ENCODE measurements around the gene TNPO3. TPM values are rescaled to one million over a fixed set of nuclear protein-coding genes. Genes with fewer than 3 reads are reported as not detected.

TNPO3 gene
- total RNA-seq, 2 donors from 2014 or later, result 15.8 to 23.9 TPM

GRCh38 chr7:128939075-128939860 is 115.6 kb downstream of the TNPO3 start:
- DNase-seq (peak in 1 of 4 donors; percentile 34), ATAC-seq (no peak)
- Histone ChIP-seq H3K9me3 (no peaks in the 10 kb centered on the region), H3K36me3 (replicated peaks in 1 of 2; ENCODE audit: insufficient read depth in 1 of 2, low read depth in 2 of 2) (no peaks in the 10 kb centered on the region), H3K27me3 (no peaks in the 10 kb centered on the region), H3K27ac (peak overlapping the region in 1 of 4 donors; percentile 58), H3K4me1 (peaks cover 13% of the 10 kb centered on the region), H3K4me3 (no peak overlapping the region)
- no peak for TF ChIP-seq CTCF (IDR thresholded peaks at IDR 0.05)
- peak in 1 of 3 donors; percentile 13 for TF ChIP-seq POLR2A (IDR thresholded peaks at IDR 0.05)
- intact Hi-C loops (cut with DNase I), result no loop called here
- WGBS, 2 donors, result 20 to 46% methylated on average over 1 to 6 of the region's 7 CpGs

- ATAC-seq (peak; percentile 4), DNase-seq (peak in 1 of 4 donors; percentile 35)
- TF ChIP-seq CTCF (IDR thresholded peaks at IDR 0.05), result no peak
- no peak for TF ChIP-seq POLR2A (IDR thresholded peaks at IDR 0.05)
- Histone ChIP-seq H3K4me3 (peak overlapping the region; percentile 52 to 80), H3K27ac (peak overlapping the region in 2 of 4 donors; percentile 23 to 61), H3K9me3 (no peaks in the 10 kb centered on the region), H3K36me3 (replicated peaks in 1 of 2; ENCODE audit: insufficient read depth in 1 of 2, low read depth in 2 of 2) (no peaks in the 10 kb centered on the region), H3K27me3 (no peaks in the 10 kb centered on the region), H3K4me1 (peaks cover 13% of the 10 kb centered on the region)
- intact Hi-C loops (cut with DNase I), result no loop called here
- 2 to 3% methylated on average over 19 to 26 of the region's 30 CpGs for WGBS, 2 donors
These were observed 116.3 kb downstream of the TNPO3 start for GRCh38 chr7:128938544-128939074.

- Histone ChIP-seq H3K4me3 (peak within 1 kb of the TSS; percentile 52 to 80), H3K27ac (peak within 1 kb of the TSS in 2 of 4 donors; percentile 23 to 61), H3K9me3 (no peaks in the 10 kb centered on the region), H3K27me3 (no peaks in the 10 kb centered on the region), H3K4me1 (peaks cover 13% of the 10 kb centered on the region), H3K36me3 (replicated peaks in 1 of 2; ENCODE audit: insufficient read depth in 1 of 2, low read depth in 2 of 2) (no peaks in the 10 kb centered on the region)
- intact Hi-C loops (cut with DNase I), result no loop called here
- DNase-seq, result peak; percentile 78 to 87 (median 82)
- peak; percentile 27 to 65 (median 59) for TF ChIP-seq POLR2A (IDR thresholded peaks at IDR 0.05)
- peak in 1 of 7 experiments; percentile 24 for TF ChIP-seq CTCF (IDR thresholded peaks at IDR 0.05)
- ATAC-seq, result peak; percentile 91
- WGBS, 2 donors, result 1% methylated on average over 83 of the region's 83 CpGs; no CpG with 5 or more reads in 1 of the 2 donors
These were observed 117.0 kb downstream of the TNPO3 start, which contains the start of gene IRF5 for GRCh38 chr7:128937647-128938543. Gene IRF5, plus strand, starts transcription at chr7:128937927. Its CDS starts 4,155 bp downstream, at chr7:128942082.

GRCh38 chr7:128937271-128937646 is 117.7 kb downstream of the TNPO3 start:
- no peak for TF ChIP-seq CTCF (IDR thresholded peaks at IDR 0.05)
- TF ChIP-seq POLR2A (IDR thresholded peaks at IDR 0.05), result no peak
- H3K4me3 ChIP-seq, result peak overlapping the region in 1 of 2 donors; percentile 80
- H3K27me3 ChIP-seq, result no peaks in the 10 kb centered on the region

More at GRCh38 chr7:128937271-128937646, 117.7 kb downstream of the TNPO3 start:
- no peaks in the 10 kb centered on the region for H3K9me3 ChIP-seq
- H3K4me1 ChIP-seq, result peaks cover 13% of the 10 kb centered on the region
- no peaks in the 10 kb centered on the region for H3K36me3 ChIP-seq (replicated peaks in 1 of 2; ENCODE audit: insufficient read depth in 1 of 2, low read depth in 2 of 2)
- WGBS, 2 donors, result 71 to 84% methylated on average over 17 of the region's 17 CpGs
- peak overlapping the region in 2 of 4 donors; percentile 23 to 61 for H3K27ac ChIP-seq
- DNase-seq (no peak), ATAC-seq (no peak)
- intact Hi-C loops (cut with DNase I), result no loop called here
